Measurements from ENCODE around the gene ARHGAP9. TPM values are rescaled to one million over a fixed set of nuclear protein-coding genes. Genes with fewer than 3 reads are reported as not detected.

The ARHGAP9 gene
- total and polyA plus RNA-seq, 2 of the 8 experiments (the other 6 are each of a cell fraction or from before 2014, with no cell fraction given): 3.2 to 6.0 TPM

DNA sequence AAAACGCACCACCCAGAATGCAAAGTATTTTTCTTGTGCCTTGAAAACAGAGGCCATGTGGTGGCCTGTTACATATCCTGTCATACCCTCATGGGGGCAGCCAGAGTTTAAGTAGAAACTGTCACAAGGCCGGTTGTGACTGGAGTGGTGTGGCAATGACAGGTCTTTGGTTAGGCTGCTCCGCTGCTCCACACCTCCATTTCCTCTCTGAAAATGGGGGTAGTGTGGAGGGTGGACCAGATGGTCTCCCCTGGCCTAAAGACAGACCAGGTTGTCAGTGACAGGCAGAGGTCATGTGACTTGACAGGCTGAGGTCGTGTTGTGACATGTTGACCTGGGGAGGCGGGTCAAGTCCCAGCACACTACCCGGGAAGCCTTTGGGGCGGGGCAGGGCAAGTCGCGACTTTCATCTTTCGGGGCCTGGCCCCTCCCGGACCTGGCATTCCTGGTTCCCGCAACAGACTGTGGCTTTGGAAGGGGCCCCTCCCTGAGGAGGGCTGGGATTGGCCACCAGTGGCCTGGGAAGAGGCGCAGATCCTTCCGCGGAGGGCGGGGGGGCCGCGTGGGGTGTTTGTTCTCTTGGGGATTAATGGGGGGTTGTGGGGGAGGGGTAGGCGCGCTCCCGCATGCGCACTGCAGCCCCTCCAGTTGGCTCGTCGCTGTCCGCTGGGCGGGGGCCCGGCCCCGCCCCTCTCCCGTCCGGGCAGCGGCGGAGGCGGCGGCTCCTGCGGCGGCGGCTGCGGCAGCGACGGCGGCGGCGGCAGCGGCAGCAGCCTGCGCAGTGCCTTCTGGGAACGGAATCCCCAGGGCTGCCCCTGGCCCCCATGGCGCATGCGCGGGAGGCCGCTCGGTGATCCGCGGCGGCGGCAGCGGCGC is 42.6 kb upstream of the ARHGAP9 start, which contains the start of gene MBD6 (continued):
- no peak for TF ChIP-seq CHD7 (IDR thresholded peaks at IDR 0.05; ENCODE audit: insufficient replicate concordance, low read length)
- no peak for TF ChIP-seq TEAD4 (IDR thresholded peaks at IDR 0.05; ENCODE audit: low read depth, low read length)
- no peak for TF ChIP-seq TAF7 (optimal IDR thresholded peaks at IDR 0.05; ENCODE audit: borderline replicate concordance, low read depth, low read length)
- peak; percentile 99 to 100 for TF ChIP-seq SIN3A (conservative IDR thresholded peaks at IDR 0.05 in 1 of 2, IDR thresholded peaks at IDR 0.05 in 1 of 2; ENCODE audit: low read depth in 1 of 2, low read length in 2 of 2)
- peak in 1 of 2 experiments; percentile 47; a peak in 1 of 3 replicates for TF ChIP-seq POLR2A (IDR thresholded peaks at IDR 0.05; ENCODE audit: control extremely low read depth in 1 of 2, low read depth in 2 of 2, low read length in 2 of 2)
- TF ChIP-seq, protein P1, sequence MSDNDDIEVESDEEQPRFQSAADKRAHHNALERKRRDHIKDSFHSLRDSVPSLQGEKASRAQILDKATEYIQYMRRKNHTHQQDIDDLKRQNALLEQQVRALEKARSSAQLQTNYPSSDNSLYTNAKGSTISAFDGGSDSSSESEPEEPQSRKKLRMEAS (IDR thresholded peaks at IDR 0.05): peak; percentile 82
- TF ChIP-seq PHF8 (conservative IDR thresholded peaks at IDR 0.05; ENCODE audit: low read depth, low read length): no peak
- TF ChIP-seq SIRT6 (IDR thresholded peaks at IDR 0.05; ENCODE audit: low read length): no peak
- TF ChIP-seq MAFK (IDR thresholded peaks at IDR 0.05; ENCODE audit: low read depth, low read length): no peak

Measured in H1 (cell line).